ENCODE results near the gene TMEM214.

Gene TMEM214

DNA sequence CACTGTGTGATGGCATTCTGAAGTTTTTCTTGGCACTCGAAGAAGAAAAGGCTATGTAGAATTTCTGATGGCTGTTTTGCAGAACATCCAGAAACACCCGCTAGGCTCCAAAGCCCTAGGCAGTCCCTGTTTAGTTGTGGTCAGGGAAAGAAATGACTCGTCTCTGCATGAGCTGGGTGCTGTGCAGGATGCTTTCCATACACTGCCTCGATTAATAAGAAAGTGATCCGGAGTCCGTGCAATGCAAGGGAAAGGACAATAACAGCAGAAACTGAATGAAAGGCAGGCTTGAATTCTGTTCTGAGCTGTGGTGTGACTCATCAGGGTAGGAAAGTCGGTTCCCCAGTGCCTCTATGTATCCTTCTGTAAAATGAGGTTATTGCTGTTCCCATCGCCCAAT, 43.6 kb upstream of the TMEM214 start:
- no peak for DNase-seq
- H3K27ac Mint-ChIP-seq = no peak overlapping the region
- peaks cover 12% of the 10 kb centered on the region for H3K27me3 Mint-ChIP-seq (ENCODE audit: low read depth, poor library complexity)
- TF ChIP-seq, protein P1, sequence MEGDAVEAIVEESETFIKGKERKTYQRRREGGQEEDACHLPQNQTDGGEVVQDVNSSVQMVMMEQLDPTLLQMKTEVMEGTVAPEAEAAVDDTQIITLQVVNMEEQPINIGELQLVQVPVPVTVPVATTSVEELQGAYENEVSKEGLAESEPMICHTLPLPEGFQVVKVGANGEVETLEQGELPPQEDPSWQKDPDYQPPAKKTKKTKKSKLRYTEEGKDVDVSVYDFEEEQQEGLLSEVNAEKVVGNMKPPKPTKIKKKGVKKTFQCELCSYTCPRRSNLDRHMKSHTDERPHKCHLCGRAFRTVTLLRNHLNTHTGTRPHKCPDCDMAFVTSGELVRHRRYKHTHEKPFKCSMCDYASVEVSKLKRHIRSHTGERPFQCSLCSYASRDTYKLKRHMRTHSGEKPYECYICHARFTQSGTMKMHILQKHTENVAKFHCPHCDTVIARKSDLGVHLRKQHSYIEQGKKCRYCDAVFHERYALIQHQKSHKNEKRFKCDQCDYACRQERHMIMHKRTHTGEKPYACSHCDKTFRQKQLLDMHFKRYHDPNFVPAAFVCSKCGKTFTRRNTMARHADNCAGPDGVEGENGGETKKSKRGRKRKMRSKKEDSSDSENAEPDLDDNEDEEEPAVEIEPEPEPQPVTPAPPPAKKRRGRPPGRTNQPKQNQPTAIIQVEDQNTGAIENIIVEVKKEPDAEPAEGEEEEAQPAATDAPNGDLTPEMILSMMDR (IDR thresholded peaks at IDR 0.05) = no peak
- no peaks in the 10 kb centered on the region for H3K4me1 Mint-ChIP-seq
- no peaks in the 10 kb centered on the region for H3K36me3 Mint-ChIP-seq (ENCODE audit: low read depth)
- no peak overlapping the region for H3K4me3 Mint-ChIP-seq
- H3K9me3 Mint-ChIP-seq = no peaks in the 10 kb centered on the region

DNA sequence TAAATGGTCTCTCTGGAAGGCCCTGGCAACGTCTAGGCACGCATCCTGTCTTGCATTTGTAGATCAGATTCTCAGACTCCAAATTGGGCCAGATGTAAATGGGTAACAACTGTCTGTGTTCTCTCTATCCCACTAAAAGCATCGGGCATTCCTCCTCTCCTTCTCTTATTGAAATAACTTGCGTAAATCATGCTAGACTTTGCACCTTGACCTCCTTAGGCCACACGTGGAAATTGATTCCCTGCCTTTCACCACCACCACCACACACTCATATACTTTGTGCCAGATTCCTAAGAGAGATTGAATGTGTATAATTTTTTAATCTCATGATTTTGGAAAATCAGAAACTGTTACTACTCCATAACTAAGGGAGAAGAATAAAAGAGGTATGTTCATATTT, 41.0 kb upstream of the TMEM214 start:
- H3K27ac Mint-ChIP-seq = no peak overlapping the region

DNA sequence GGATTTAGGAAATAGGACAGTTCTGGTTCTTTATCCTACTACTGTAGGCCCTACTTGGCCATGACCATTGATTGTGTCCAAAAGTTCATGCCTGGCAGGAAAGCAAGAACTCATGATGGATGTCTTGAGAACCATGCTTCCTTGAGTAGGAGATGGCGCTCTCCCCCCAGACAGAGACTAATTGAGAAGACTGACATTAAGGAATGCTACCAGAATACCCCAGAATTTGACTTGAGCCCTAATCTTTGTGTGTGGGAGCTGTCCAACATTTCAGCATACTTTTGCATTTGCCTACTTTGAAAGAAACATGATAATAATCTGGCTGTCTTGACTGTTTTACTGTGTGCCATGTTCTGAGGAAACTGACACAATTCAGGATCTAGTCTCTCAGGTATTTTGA, 39.0 kb upstream of the TMEM214 start:
- DNase-seq = no peak
- TF ChIP-seq, protein P1 (IDR thresholded peaks at IDR 0.05) = no peak
- peaks cover 15% of the 10 kb centered on the region for H3K27me3 Mint-ChIP-seq (ENCODE audit: low read depth, poor library complexity)
- no peak overlapping the region for H3K27ac Mint-ChIP-seq
- H3K4me3 Mint-ChIP-seq = no peak overlapping the region
- H3K36me3 Mint-ChIP-seq (ENCODE audit: low read depth) = no peaks in the 10 kb centered on the region
- H3K9me3 Mint-ChIP-seq = no peaks in the 10 kb centered on the region
- H3K4me1 Mint-ChIP-seq = no peaks in the 10 kb centered on the region

More for the DNA sequence above, 41.0 kb upstream of the TMEM214 start:
- peaks cover 14% of the 10 kb centered on the region for H3K27me3 Mint-ChIP-seq (ENCODE audit: low read depth, poor library complexity)
- TF ChIP-seq, protein P1 (IDR thresholded peaks at IDR 0.05) = no peak
- DNase-seq = no peak
- no peaks in the 10 kb centered on the region for H3K36me3 Mint-ChIP-seq (ENCODE audit: low read depth)
- H3K4me1 Mint-ChIP-seq = no peaks in the 10 kb centered on the region
- no peaks in the 10 kb centered on the region for H3K9me3 Mint-ChIP-seq
- H3K4me3 Mint-ChIP-seq = no peak overlapping the region

DNA sequence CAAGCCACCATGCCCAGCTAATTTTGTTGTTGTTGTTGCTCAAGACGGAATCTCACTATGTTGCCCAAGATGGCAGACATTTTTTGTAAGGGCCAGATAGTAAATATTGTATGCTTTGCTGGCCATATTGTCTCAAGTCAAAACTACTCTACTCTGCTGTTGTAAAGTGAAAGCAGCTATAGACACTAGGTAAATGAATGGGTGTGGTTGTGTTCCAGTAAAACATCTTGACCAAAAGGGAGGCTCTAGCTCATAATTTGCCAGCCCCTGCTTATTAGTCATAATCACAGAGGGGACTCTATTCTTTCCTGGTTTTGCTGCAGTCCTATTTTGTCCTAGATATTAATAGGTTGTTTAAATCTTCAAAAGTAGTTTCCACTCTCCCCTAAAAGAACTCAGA, 37.8 kb upstream of the TMEM214 start:
- no peak for DNase-seq
- H3K36me3 Mint-ChIP-seq (ENCODE audit: low read depth) = no peaks in the 10 kb centered on the region
- no peak overlapping the region for H3K4me3 Mint-ChIP-seq
- no peak overlapping the region for H3K27ac Mint-ChIP-seq
- H3K4me1 Mint-ChIP-seq = no peaks in the 10 kb centered on the region
- TF ChIP-seq, protein P1 (IDR thresholded peaks at IDR 0.05) = no peak
- peaks cover 13% of the 10 kb centered on the region for H3K27me3 Mint-ChIP-seq (ENCODE audit: low read depth, poor library complexity)
- H3K9me3 Mint-ChIP-seq = no peaks in the 10 kb centered on the region

DNA sequence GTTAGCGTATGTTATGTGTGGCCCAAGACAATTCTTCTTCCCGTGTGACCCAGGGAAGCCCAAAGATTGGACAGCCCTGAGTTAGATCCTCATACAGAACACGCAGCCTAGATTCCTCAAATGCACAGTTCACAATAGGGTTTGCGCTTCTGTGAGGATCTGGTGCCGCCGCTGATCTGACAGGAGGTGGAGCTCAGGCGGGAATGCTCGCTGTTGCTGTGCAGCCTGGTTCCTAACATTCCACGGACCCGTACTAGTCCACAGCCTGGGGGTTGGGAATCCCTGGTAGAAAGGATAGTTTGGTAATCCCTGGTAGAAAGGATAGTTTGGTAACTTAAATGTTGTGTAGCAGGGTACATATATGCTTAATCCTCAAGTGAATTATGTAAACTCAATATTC, 35.4 kb upstream of the TMEM214 start:
- TF ChIP-seq, protein P1 (IDR thresholded peaks at IDR 0.05) = no peak
- no peak for DNase-seq
- H3K4me3 Mint-ChIP-seq = no peak overlapping the region
- no peaks in the 10 kb centered on the region for H3K36me3 Mint-ChIP-seq (ENCODE audit: low read depth)
- H3K27ac Mint-ChIP-seq = no peak overlapping the region
- H3K4me1 Mint-ChIP-seq = no peaks in the 10 kb centered on the region
- no peaks in the 10 kb centered on the region for H3K9me3 Mint-ChIP-seq
- peaks cover 13% of the 10 kb centered on the region for H3K27me3 Mint-ChIP-seq (ENCODE audit: low read depth, poor library complexity)

DNA sequence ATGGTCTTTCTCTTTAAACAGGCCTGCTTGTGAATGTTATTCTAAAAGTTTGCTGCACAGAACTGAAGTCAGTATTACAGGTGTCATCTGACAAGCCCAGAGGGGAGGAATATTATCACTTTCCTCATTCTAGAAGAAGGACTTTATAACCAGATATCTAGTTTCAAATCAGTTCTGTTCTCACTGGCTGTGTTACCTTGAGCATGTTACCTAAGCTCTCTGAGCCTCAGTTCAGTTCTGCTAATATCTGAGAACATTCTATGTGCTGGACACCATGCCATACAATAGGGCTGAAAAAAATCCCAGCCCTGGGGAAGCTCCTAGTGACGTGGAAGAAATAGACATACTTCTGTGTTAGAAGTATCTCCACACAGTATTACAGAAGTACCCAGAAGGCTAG, 34.4 kb upstream of the TMEM214 start:
- TF ChIP-seq, protein P1 (IDR thresholded peaks at IDR 0.05) = no peak
- H3K9me3 Mint-ChIP-seq = no peaks in the 10 kb centered on the region

More for the DNA sequence above, 34.4 kb upstream of the TMEM214 start:
- no peaks in the 10 kb centered on the region for H3K4me1 Mint-ChIP-seq
- H3K27me3 Mint-ChIP-seq (ENCODE audit: low read depth, poor library complexity) = peaks cover 13% of the 10 kb centered on the region
- H3K27ac Mint-ChIP-seq = no peak overlapping the region
- no peak for DNase-seq
- no peaks in the 10 kb centered on the region for H3K36me3 Mint-ChIP-seq (ENCODE audit: low read depth)
- no peak overlapping the region for H3K4me3 Mint-ChIP-seq

All from nephron progenitor cell (in vitro differentiated cells).